ENCODE data around the gene TFPT. TPM values are rescaled to one million over a fixed set of nuclear protein-coding genes. Genes with fewer than 3 reads are reported as not detected.

Gene TFPT
- total RNA-seq, 1 experiment from 2014 or later = 35.8 TPM

GRCh38 chr19:54128796-54129616 is 13.5 kb upstream of the TFPT start:
- ChIA-PET CTCF (no interaction called here), POLR2A (ENCODE audit: unreplicated experiment) (no interaction called here)

GRCh38 chr19:54128441-54128725 is 12.9 kb upstream of the TFPT start:
- no TSS peak for BruUV-seq (replicated peaks)
- CTCF ChIA-PET = no interaction called here
- POLR2A ChIA-PET (ENCODE audit: unreplicated experiment) = no interaction called here
- H3K36me3 ChIP-seq (ENCODE audit: low read depth) = peaks cover 5% of the 10 kb centered on the region; the same call in 1 of the 2 replicates
- no peaks in the 10 kb centered on the region for H3K9me3 ChIP-seq (ENCODE audit: insufficient read depth, low read depth)
- H3K27ac ChIP-seq = no peak overlapping the region
- peaks cover 10% of the 10 kb centered on the region; the same call in 1 of the 2 replicates for H3F3A ChIP-seq (ENCODE audit: insufficient read depth, low read depth)
- intact Hi-C loops (cut with micrococcal nuclease; ENCODE audit: unreplicated experiment) = no loop called here
- no peak for DNase-seq
- no peak overlapping the region for H3K4me3 ChIP-seq
- no peaks in the 10 kb centered on the region for H3K27me3 ChIP-seq (ENCODE audit: insufficient read depth, low read depth)
- no peaks in the 10 kb centered on the region for H3K79me2 ChIP-seq (ENCODE audit: low read depth)
- H3K9me2 ChIP-seq (ENCODE audit: insufficient read depth) = no peaks in the 10 kb centered on the region
- no peak overlapping the region for H2AFZ ChIP-seq
- no peaks in the 10 kb centered on the region for H3K4me1 ChIP-seq (replicated peaks; ENCODE audit: insufficient read depth)
- H4K20me1 ChIP-seq (ENCODE audit: insufficient read depth) = no peaks in the 10 kb centered on the region
- H3K4me2 ChIP-seq = no peak overlapping the region
- TF ChIP-seq EZH2 (IDR thresholded peaks at IDR 0.05; ENCODE audit: low read depth) (no peak), CTCF (conservative IDR thresholded peaks at IDR 0.05) (no peak)

More at GRCh38 chr19:54128796-54129616, 13.5 kb upstream of the TFPT start:
- peaks cover 5% of the 10 kb centered on the region; the same call in 1 of the 2 replicates for H3K36me3 ChIP-seq (ENCODE audit: low read depth)
- no peak overlapping the region for H3K27ac ChIP-seq
- H3K79me2 ChIP-seq (ENCODE audit: low read depth) = no peaks in the 10 kb centered on the region
- H3F3A ChIP-seq (ENCODE audit: insufficient read depth, low read depth) = peaks cover 11% of the 10 kb centered on the region; the same call in 1 of the 2 replicates
- no peak for DNase-seq
- no peaks in the 10 kb centered on the region for H3K27me3 ChIP-seq (ENCODE audit: insufficient read depth, low read depth)
- no peaks in the 10 kb centered on the region for H4K20me1 ChIP-seq (ENCODE audit: insufficient read depth)
- H3K4me2 ChIP-seq = no peak overlapping the region
- no peak for TF ChIP-seq EZH2 (IDR thresholded peaks at IDR 0.05; ENCODE audit: low read depth)
- no peak for TF ChIP-seq CTCF (conservative IDR thresholded peaks at IDR 0.05)
- intact Hi-C loops (cut with micrococcal nuclease; ENCODE audit: unreplicated experiment) = no loop called here
- H3K9me2 ChIP-seq (ENCODE audit: insufficient read depth) = no peaks in the 10 kb centered on the region
- H3K4me1 ChIP-seq (replicated peaks; ENCODE audit: insufficient read depth) = no peaks in the 10 kb centered on the region
- BruUV-seq (replicated peaks) = no TSS peak
- no peak overlapping the region for H2AFZ ChIP-seq
- no peak overlapping the region for H3K4me3 ChIP-seq
- H3K9me3 ChIP-seq (ENCODE audit: insufficient read depth, low read depth) = no peaks in the 10 kb centered on the region

GRCh38 chr19:54127688-54128440 is 12.4 kb upstream of the TFPT start:
- no peak for DNase-seq
- Histone ChIP-seq H3K9me2 (ENCODE audit: insufficient read depth) (no peaks in the 10 kb centered on the region), H3K9me3 (ENCODE audit: insufficient read depth, low read depth) (no peaks in the 10 kb centered on the region), H3K4me2 (no peak overlapping the region), H3K27me3 (ENCODE audit: insufficient read depth, low read depth) (no peaks in the 10 kb centered on the region), H4K20me1 (ENCODE audit: insufficient read depth) (no peaks in the 10 kb centered on the region), H3K4me3 (no peak overlapping the region), H3F3A (ENCODE audit: insufficient read depth, low read depth) (peaks cover 5% of the 10 kb centered on the region; the same call in 1 of the 2 replicates), H3K27ac (no peak overlapping the region), H3K4me1 (replicated peaks; ENCODE audit: insufficient read depth) (no peaks in the 10 kb centered on the region), H3K79me2 (ENCODE audit: low read depth) (no peaks in the 10 kb centered on the region), H2AFZ (no peak overlapping the region), H3K36me3 (ENCODE audit: low read depth) (peaks cover 5% of the 10 kb centered on the region; the same call in 1 of the 2 replicates)
- BruUV-seq (replicated peaks) = no TSS peak
- intact Hi-C loops (cut with micrococcal nuclease; ENCODE audit: unreplicated experiment) = no loop called here
- POLR2A ChIA-PET (ENCODE audit: unreplicated experiment) = no interaction called here
- TF ChIP-seq EZH2 (IDR thresholded peaks at IDR 0.05; ENCODE audit: low read depth) (no peak), CTCF (conservative IDR thresholded peaks at IDR 0.05) (no peak)
- CTCF ChIA-PET = no interaction called here

Data from PC-9 (cell line).